NCI-H226 (cell line): Measurements from ENCODE around the gene POLR1G.
A peak's percentile ranks its signal among the peaks of the same experiment; 100 is the strongest.
"Not testable (repeated sequence)": the region's sequence is repeated elsewhere in the genome, so short reads cannot be mapped to it uniquely, and the experiment has no call there.

Experiments used
- DNase-seq: peaks from one replicate; pipeline ENCODE4 v3.0.0-alpha.2; 2015

POLR1G gene

GRCh38 chr19:45423033-45423588 is 16.7 kb downstream of the POLR1G start:
- no peak for DNase-seq

DNA sequence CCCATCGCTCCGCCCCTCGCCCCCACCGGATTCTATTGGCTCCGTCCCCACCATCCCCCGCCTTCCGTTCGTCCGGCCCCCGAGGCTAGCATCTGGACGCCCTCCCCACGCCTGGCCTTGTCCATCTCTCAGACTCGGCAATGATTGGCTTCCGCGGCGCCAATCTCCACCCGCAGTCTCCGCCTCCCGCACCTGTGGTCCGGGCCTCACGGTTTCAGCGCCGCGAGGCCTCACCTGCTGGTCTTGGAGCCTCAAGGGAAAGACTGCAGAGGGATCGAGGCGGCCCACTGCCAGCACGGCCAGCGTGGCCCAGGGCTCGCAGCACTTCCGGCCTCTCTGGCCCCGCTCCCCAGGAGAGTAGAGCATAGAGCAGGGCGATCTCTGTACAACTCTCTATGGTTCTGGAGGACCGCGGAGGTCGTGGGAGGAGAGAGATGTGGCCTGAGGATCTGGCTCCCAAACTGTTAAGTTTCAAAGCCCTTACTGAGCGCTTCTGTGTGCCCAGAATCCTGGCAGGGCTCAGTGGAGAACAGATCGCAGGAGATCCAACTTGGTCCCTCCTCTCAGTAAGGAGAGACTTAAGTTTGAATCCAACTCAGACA is 17.2 kb downstream of the POLR1G start, which contains the start of gene ERCC1:
Gene ERCC1 (minus strand): TSS at position 329 of the 602 bp plus-strand sequence. CDS start 543 bp downstream, outside the sequence.
- peak; percentile 95 for DNase-seq

GRCh38 chr19:45424191-45425058 is 18.0 kb downstream of the POLR1G start:
- DNase-seq: peak; percentile 95

- DNase-seq: no peak
These were observed 22.2 kb downstream of the POLR1G start for GRCh38 chr19:45428384-45429231.

GRCh38 chr19:45429896-45430295 is 23.5 kb downstream of the POLR1G start:
- not testable (repeated sequence) for DNase-seq

DNA sequence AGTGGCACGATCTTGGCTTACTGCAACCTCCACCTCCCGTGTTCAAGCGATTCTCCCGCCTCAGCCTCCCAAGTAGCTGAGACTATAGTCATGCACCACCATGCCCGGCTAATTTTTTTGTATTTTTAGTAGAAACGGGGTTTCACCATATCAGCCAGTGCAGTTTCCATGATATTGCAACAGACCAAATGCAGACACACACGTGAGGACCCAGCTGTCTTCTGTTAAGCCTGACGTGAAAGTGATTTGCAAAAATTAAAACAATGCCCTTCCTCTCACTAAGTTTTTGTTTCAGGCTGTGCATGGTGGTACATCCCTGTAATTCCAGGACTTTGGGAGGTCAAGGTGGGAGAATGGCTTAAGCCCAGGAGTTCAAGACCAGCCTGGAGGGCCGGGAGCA is 24.6 kb downstream of the POLR1G start:
- DNase-seq: not testable (repeated sequence)

DNA sequence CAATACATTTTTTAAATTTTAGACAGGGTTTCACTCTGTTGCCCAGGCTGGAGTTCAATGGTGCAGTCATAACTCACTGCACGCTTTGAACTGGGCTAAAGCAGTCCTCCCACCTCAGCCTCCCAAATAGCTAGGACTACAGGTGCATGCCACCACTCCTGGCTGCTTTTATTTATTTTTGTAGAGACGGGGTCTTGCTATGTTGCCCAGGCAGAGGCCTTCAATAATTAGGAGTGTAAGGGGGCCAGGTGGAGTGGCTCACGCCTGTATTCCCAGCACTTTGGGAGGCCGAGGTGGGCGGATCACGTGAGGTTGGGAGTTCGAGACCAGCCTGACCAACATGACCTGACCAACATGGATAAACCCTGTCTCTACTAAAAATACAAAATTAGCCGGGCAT is 26.1 kb downstream of the POLR1G start:
- not testable (repeated sequence) for DNase-seq

DNA sequence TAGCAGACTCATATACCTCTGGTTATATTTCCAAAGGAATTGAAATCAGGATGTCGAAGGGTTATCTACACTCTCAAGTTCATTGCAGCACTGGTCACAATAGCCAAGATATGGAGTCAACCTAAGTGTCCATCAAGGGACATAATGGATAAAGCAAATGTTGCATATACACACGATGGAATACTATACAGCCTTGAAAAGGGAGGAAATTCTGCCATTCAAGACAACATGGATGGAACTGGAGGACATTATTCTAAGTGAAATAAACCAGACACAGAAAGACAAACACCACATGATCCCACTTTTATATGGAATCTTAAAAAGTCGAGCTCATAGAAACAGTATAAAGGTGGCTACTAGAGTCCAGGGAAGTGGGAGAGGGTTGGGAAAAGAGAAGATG is 30.9 kb downstream of the POLR1G start:
- no peak for DNase-seq

GRCh38 chr19:45439190-45439568 is 32.7 kb downstream of the POLR1G start:
- DNase-seq: no peak

- DNase-seq: peak; percentile 78
These were observed 33.3 kb downstream of the POLR1G start for GRCh38 chr19:45439569-45440258.

DNA sequence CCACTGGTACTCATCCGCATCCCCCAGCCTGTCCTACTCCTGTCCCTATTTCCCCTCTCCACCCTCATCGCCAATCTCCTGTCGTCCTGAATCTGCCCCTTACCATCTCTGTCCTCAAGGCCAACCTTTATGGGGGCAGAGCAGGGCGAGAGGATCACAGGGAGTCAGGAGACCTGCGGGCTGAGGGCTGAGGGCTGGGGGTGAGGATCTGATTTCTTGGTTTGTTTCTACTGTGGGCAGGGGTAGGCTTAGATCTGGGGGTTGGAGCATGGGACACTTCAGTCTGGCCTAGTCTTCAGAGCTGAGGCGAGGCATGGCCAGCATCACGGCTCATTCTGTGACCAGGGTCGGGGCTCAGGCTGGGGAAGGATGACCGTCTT is 33.8 kb downstream of the POLR1G start:
- DNase-seq: no peak

DNA sequence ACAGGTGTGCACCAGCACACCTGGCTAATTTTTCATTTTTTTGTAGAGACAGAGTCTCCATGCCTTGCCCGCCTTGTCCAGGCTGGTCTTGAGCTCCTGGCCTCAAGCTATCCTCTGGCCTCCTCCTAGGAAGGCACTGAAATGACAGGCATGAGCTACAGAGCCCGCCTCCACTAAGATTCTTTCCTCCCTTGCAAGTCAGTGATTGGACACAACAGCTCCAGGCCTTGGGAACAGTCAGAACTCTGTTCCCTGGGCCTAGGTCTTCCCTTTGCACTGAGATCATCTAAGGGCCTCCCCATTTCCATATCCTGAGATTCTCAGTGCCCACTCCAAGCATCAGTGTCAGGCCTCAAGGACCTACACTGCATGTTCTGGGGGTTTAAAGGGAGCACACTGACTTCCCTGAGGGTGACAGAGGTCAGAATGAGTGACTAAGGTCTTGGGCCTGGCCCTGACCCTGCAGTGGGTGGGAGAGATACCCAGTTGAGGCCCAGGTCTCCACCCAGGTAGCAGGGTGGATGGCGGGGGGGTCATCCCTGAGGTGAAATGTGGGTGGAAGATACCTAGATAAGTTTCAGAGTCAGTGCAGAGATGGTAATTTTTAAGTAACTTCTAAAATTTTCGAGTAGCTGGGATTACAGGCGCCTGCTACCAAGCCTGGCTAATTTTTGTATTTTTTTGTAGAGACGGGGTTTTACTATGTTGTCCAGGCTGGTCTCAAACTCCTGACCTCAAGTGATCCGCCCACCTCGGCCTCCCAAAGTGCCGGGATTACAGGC is 34.6 kb downstream of the POLR1G start:
- DNase-seq: peak; percentile 61

- DNase-seq: no peak
These were observed 35.9 kb downstream of the POLR1G start for GRCh38 chr19:45442408-45442777.

GRCh38 chr19:45442778-45443461 is 36.5 kb downstream of the POLR1G start:
- DNase-seq: no peak

- peak; percentile 82 for DNase-seq
These were observed 37.2 kb downstream of the POLR1G start for GRCh38 chr19:45443462-45444317.

DNA sequence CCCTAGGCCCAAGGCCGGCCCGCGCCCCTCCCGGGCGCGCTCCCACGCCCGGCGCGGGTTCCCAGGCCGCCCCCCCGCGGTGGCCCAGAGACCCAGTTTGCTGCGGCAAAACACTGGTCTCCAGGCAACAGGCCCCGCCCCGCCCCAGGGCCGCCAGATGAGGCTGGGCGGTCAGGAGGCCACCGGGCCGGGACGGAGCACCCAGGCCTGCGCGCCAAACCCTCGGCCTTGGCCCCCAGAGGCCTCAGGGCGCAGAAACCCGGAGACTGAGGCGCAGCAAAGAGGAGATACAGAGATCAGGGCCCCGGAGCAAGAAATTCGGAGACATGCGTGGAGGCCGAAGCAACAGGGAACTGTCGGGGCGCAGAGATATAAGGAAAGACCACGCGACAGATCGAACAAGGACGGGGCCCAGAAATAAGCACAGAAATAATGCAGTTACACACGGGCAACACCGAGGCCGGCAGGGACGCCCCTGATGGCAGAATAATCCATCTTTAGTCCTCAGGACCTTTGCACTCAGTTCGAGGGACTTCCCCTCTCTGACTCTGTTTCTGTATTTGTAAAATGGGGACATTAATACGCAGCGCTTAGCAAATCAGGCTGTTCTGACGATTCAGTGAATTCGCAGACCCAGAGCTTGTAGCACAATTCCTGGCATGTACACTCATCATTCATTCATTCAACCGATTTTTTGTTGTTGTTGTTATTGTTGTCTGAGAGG is 38.0 kb downstream of the POLR1G start:
- peak; percentile 67 for DNase-seq

DNA sequence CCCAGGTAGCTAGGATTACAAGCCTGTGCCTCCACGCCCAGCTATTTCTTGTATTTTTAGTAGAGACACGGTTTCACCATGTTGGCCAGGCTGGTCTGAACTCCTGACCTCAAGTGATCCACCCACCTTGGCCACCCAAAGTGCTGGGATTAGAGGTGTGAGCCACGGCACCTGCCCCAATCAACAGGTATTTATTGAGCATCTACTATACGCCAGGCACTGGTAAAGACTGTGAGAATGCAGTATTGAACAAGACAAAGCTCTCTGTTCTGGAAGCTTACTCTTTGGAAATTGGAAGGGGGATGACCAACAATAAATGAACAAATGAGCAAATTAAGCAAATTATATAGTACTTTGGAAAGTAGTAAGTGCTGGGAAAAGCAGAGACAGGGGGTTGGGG is 38.7 kb downstream of the POLR1G start:
- DNase-seq: no peak

DNA sequence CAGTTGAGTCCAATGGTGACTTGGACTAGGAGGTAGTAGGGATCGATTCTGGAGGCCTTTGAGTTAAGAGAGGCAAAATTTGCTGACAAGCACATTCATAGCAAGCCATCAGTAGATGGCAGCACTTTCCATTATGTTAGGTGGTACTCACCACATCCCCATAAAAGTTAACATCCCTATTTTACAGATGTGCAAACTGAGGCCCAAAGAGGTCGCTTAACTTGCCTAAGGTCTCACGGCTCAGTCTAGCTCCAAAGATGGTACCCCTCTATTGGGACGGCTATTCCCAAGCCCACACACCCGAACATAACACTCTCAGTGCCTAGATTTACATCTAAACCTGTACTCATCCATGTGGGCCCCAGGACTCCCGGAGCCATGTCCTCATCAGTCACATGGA is 39.9 kb downstream of the POLR1G start:
- DNase-seq: no peak

- DNase-seq: no peak
These were observed 40.5 kb downstream of the POLR1G start for GRCh38 chr19:45446944-45447343.

DNA sequence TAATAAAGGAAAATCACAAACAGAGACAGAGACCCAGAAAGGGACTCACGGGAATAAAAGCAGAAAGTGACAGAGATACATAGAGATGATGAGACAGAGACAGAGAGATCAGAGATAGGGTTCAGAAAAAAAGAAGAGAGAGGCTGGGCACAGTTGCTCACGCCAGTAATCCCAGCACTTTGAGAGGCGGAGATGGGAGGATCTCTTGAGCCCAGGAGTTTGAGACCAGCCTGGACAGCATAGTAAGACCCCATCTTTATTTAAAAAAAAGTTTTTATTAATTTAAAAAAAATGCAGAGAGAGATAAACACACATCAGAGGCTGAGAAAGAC is 41.9 kb downstream of the POLR1G start:
- DNase-seq: no peak
